Subcutaneous adipose tissue (tissue), 4 donors: ENCODE data around the gene PAK1. TPM values are rescaled to one million over a fixed set of nuclear protein-coding genes. Genes with fewer than 3 reads are reported as not detected.

Source experiments
- total RNA-seq, 4 donors: library from RNA; depleted of rRNA; stranded (reverse); fragments of >200 nt; gene quantifications; one replicate each; pipeline ENCODE4 v1.1.0, GENCODE V29; 2016
- TF ChIP-seq, protein P1 (sequence below): fragments of 450-650 bp; IDR thresholded peaks from one replicate; pipeline ENCODE4 v1.5.1; 2016; ENCODE audit warnings: low read depth, mild to moderate bottlenecking, control low read depth, antibody characterized with exemption, moderate library complexity

The PAK1 gene
- total RNA-seq, 4 donors from 2014 or later = 17.0 to 41.3 (median 28.4) TPM

DNA sequence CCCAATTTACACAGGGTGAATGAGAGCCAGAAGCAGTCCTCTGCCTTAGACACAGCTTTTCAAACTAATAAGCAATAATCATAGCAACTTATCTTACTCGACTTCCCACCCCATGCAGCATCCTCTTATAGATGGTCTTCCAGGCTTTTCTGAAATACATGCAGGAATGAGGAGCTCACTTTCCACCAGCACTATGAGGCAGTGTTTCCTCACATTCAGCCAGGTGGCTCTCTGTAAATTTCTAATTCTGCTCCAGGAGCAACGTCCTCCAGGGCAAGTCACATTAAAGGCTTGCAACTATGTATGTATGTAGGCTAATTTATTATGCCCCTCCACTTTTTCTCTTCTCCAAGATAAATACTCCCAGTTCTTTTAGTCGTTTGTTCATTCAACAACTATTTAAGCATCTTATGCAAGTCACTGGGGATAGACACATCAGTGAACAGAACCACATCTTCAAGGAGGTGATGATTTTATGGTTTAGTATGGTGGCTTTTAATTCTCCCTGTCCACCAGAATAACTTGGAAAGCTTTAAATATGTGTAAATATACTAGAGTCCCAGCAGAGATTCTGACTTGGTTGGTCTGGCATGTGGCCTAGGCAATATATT lies 59.9 kb downstream of the PAK1 start:
- TF ChIP-seq, protein P1, sequence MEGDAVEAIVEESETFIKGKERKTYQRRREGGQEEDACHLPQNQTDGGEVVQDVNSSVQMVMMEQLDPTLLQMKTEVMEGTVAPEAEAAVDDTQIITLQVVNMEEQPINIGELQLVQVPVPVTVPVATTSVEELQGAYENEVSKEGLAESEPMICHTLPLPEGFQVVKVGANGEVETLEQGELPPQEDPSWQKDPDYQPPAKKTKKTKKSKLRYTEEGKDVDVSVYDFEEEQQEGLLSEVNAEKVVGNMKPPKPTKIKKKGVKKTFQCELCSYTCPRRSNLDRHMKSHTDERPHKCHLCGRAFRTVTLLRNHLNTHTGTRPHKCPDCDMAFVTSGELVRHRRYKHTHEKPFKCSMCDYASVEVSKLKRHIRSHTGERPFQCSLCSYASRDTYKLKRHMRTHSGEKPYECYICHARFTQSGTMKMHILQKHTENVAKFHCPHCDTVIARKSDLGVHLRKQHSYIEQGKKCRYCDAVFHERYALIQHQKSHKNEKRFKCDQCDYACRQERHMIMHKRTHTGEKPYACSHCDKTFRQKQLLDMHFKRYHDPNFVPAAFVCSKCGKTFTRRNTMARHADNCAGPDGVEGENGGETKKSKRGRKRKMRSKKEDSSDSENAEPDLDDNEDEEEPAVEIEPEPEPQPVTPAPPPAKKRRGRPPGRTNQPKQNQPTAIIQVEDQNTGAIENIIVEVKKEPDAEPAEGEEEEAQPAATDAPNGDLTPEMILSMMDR = no peak

DNA sequence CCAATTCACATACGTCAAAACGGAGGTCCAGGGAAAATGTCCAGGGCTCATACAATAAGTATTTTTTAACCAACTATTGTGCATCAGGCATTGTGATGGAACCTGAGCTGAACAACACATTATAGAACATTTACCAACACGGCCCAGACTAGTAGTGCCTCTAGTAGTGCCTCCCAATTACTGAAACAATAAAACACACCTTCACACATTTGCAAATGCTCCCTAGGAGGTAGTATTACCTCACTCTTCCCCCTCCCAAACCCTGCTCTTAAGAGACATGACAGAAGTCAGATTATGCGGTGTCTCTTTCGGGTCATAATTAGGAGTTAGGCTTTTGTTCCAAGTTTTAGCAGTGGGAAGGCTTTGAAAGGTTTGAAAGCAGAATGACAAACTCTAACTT lies 61.1 kb downstream of the PAK1 start:
- TF ChIP-seq, protein P1 = no peak

DNA sequence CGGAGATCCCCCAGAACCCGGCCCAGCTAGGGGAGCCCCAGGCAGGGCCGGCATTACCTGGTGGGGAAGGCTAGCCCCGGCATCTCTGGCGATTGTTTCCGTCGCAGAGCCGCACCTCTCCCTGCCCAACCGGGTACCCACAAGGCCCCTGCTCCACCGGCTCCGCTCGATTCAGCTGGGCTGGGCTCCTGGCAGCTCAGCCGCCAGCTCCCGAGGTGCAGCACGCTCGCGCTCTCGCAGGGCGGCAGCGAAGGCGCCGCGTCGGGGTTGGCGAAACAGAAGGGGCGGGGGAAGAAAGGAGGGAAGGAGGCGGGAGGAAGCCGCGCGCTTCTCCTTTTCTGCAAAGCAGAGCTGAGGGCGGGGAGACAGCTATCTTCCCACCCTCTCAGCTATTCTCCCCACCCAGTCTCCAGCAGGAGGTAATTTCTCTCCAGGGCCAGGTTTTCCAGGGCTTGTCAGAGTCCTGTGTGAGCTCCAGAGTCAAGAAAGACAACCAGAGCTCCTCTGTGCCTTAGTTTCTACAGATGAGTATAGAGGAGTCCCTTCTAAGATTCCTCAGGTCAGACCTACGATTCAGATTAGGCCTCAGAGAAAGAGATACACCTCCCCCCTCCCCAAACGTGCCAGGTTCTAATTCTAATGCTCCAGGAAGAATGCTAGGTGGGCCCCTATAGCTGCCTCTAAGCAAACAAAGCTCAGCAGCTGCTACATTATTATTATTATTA lies 62.0 kb downstream of the PAK1 start:
- TF ChIP-seq, protein P1 = no peak

DNA sequence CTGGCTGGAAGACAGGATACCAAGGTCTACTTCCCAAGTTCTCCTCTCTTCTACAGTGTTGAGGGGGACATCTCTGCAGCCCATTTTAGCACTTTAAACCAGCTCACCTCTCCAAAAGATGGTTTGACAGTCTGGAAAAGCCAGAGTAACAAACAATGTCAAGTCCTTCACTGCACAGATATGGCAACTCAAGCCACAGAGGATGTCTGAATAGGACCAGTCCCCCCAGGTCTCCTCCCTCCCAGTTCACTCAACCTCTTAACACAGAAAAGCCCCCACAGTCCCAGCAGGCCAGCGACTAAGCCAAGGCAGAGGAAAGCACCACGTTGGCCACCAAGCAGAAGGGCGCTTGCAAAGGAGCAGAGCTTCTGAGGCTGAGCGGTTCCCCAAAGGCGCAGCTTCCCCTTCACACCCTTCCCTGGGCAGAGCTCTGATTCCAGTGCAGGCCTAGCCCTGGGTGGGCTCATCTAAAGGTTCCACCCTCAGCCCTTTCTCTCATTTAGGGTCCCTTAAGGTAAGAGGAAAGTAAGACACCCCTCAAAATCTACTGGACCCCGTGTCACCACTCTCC lies 62.7 kb downstream of the PAK1 start:
- TF ChIP-seq, protein P1 = no peak

DNA sequence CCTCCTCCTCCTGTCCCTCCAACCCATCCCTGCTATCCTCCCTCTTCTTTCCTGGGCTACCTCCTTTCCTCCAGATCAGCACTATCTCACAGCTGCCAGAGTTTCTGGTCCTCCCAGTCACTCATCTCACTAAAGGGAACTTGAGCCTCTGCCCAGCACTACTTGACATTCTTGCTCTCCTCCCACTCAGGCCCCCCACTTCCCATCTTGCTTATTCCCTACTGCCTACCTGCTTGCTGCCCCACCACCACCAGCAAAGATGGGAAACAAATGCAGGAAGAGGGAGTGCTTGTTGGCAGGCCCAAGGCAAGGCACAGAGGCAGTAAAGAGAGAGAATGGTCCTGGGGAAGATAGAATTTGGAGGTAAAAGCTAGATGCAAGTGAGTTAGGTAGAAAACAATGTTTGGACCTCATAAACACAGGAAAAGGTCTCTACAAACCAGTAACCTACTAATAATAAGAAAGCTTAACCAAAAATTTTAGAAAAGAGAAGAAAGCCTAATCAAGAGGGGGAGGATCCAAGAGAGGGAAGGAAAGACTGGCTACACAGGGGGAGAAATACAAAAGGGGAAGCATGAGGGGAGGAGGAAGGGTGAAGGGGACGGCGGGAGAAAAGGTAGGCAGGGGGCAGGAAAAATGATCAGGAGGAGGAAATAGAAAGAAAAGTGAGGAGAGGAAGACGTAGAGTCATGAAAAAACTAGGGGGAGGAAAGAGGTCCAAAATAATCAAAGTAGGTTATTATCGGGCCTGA lies 63.6 kb downstream of the PAK1 start:
- TF ChIP-seq, protein P1 = no peak

DNA sequence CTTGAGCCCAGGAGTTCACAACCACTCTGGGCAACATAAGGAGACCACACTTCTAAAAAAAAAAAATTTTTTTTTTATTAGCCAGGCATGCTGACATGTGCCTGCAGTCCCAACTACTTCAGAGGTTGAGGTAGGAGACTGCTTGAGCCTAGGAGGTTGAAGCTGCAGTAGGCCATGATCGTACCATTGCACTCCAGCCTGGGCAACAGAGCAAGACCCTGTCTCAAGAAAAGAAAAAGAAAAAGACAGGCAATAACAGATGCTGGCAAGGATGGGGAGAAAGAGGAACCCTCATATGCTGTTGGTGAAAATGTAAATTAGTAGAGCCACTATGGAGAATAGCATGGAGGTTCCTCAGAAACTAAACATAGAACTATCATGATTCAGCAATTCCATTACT lies 64.8 kb downstream of the PAK1 start:
- TF ChIP-seq, protein P1 = no peak

DNA sequence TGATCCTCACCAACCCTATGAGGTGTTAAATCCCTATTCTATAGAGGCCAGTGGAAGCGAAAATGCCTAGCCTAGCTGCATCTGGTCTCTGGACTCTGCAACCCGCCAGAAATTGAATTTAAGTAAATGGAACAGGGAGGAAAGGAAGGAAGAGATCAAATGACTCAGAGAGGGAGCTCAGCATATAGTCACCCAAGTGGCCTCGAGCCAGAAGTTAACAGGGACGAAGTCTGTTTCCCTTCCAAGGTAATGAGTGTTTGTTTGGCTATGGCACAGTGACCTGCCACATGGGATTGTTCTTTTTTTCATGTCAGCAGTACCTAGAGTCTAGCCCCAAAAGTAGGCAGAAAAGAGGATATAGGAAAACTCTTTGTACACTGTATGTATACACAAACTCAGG lies 66.3 kb downstream of the PAK1 start:
- TF ChIP-seq, protein P1 = no peak
